Measurements from ENCODE around the gene USP9Y.

The USP9Y gene

GRCh38 chrY:12715376-12715775, 14.3 kb downstream of the USP9Y start:
- Histone ChIP-seq H4K91ac (ENCODE audit: low read depth, low read length) (no peak overlapping the region), H3K4me1 (ENCODE audit: control insufficient read depth in 1 of 2, insufficient read depth in 2 of 2, low read length in 2 of 2) (no peaks in the 10 kb centered on the region), H2BK5ac (ENCODE audit: low read depth, low read length, poor library complexity) (no peak overlapping the region), H3K4ac (ENCODE audit: low read depth, low read length) (no peak overlapping the region), H3K79me2 (ENCODE audit: control insufficient read depth, insufficient read depth, low read length, poor library complexity) (no peaks in the 10 kb centered on the region), H3K23ac (ENCODE audit: low read length) (no peak overlapping the region), H2BK12ac (ENCODE audit: low read length) (no peak overlapping the region), H3K36me3 (ENCODE audit: control insufficient read depth in 1 of 2, insufficient read depth in 2 of 2, low read length in 2 of 2) (peaks cover 1 to 4% of the 10 kb centered on the region in 2 experiments), H3K14ac (ENCODE audit: low read length) (no peak overlapping the region), H3K9me3 (ENCODE audit: insufficient read depth, low read depth, low read length) (no peaks in the 10 kb centered on the region), H3K27me3 (ENCODE audit: insufficient read depth, low read length) (no peaks in the 10 kb centered on the region), H3K4me3 (ENCODE audit: low read depth, low read length) (no peak overlapping the region), H2AFZ (ENCODE audit: insufficient read depth, low read length, poor library complexity) (no peak overlapping the region), H3K79me1 (ENCODE audit: low read length) (no peaks in the 10 kb centered on the region), H2BK120ac (ENCODE audit: insufficient read depth, low read length, poor library complexity) (no peak overlapping the region), H4K8ac (ENCODE audit: low read depth, low read length) (no peak overlapping the region), H3K27ac (ENCODE audit: low read depth, low read length) (no peak overlapping the region), H3K4me2 (ENCODE audit: low read length) (no peak overlapping the region), H3K18ac (ENCODE audit: low read length) (no peak overlapping the region), H2AK5ac (ENCODE audit: low read length) (no peak overlapping the region), H4K12ac (ENCODE audit: low read depth, low read length) (no peak overlapping the region), H3K9ac (ENCODE audit: low read length) (no peak overlapping the region)
- no peak for DNase-seq
- WGBS (ENCODE audit: extremely low coverage, insufficient coverage, insufficient read length), result no CpG with 5 or more reads among the region's 6 CpGs

DNA sequence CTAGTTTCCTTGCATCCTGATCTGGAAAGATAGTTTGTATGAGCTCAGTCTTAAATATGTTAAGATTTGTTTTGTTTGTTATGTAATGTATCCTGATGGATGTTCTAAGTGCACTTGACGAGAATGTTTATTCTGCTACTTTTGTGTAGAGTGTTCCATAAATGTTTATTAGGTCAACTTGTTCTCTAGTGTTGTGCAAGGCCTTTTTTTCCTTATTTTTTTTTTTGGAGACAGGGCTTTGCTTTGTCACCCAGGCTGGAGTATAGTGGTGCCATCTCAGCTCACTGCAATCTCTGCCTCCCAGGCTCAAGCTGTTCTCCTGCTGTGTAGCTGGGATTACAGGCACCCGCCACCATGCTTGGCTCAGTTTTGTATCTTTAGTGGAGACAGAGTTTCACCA, 28.7 kb downstream of the USP9Y start:
- Histone ChIP-seq H3K14ac (ENCODE audit: low read length) (no peak overlapping the region), H3K79me1 (ENCODE audit: low read length) (no peaks in the 10 kb centered on the region), H2BK12ac (ENCODE audit: low read length) (no peak overlapping the region), H3K4me1 (ENCODE audit: control insufficient read depth in 1 of 2, insufficient read depth in 2 of 2, low read length in 2 of 2) (no peaks in the 10 kb centered on the region), H3K79me2 (ENCODE audit: control insufficient read depth, insufficient read depth, low read length, poor library complexity) (no peaks in the 10 kb centered on the region), H3K4ac (ENCODE audit: low read depth, low read length) (no peak overlapping the region), H2AK5ac (ENCODE audit: low read length) (no peak overlapping the region), H3K4me2 (ENCODE audit: low read length) (no peak overlapping the region), H4K12ac (ENCODE audit: low read depth, low read length) (no peak overlapping the region), H3K23ac (ENCODE audit: low read length) (no peak overlapping the region), H2BK5ac (ENCODE audit: low read depth, low read length, poor library complexity) (no peak overlapping the region), H3K9ac (ENCODE audit: low read length) (no peak overlapping the region), H4K91ac (ENCODE audit: low read depth, low read length) (no peak overlapping the region), H3K27me3 (ENCODE audit: insufficient read depth, low read length) (no peaks in the 10 kb centered on the region), H3K36me3 (ENCODE audit: control insufficient read depth in 1 of 2, insufficient read depth in 2 of 2, low read length in 2 of 2) (no peaks in the 10 kb centered on the region), H3K9me3 (ENCODE audit: insufficient read depth, low read depth, low read length) (no peaks in the 10 kb centered on the region), H3K18ac (ENCODE audit: low read length) (no peak overlapping the region), H4K8ac (ENCODE audit: low read depth, low read length) (no peak overlapping the region), H3K4me3 (ENCODE audit: low read depth, low read length) (no peak overlapping the region), H3K27ac (ENCODE audit: low read depth, low read length) (no peak overlapping the region), H2AFZ (ENCODE audit: insufficient read depth, low read length, poor library complexity) (no peak overlapping the region), H2BK120ac (ENCODE audit: insufficient read depth, low read length, poor library complexity) (no peak overlapping the region)
- no peak for DNase-seq
- no CpG with 5 or more reads among the region's 2 CpGs for WGBS (ENCODE audit: extremely low coverage, insufficient coverage, insufficient read length)

DNA sequence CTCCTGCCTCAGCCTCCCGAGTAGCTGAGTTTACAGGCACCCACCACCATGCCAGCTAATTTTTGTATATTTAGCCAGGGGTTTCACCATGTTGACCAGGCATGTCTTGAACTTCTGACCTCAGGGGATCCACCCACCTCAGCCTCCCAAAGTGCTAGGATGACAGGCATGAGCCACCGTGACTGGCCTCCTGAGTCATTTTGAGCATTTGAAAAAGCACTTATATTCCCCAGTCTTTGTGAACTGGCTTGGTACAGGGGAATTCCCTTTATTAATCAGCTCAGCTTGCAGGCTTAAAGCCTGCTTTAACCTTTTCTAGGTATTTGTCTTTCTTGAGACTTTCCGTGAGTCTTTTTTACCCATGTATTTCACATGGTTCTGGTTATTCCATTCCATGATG, 32.6 kb downstream of the USP9Y start:
- Histone ChIP-seq H3K27me3 (ENCODE audit: insufficient read depth, low read length) (no peaks in the 10 kb centered on the region), H3K4ac (ENCODE audit: low read depth, low read length) (no peak overlapping the region), H3K18ac (ENCODE audit: low read length) (no peak overlapping the region), H4K91ac (ENCODE audit: low read depth, low read length) (no peak overlapping the region), H3K14ac (ENCODE audit: low read length) (no peak overlapping the region), H2AK5ac (ENCODE audit: low read length) (no peak overlapping the region), H3K4me3 (ENCODE audit: low read depth, low read length) (no peak overlapping the region), H4K8ac (ENCODE audit: low read depth, low read length) (no peak overlapping the region), H2BK120ac (ENCODE audit: insufficient read depth, low read length, poor library complexity) (no peak overlapping the region), H3K79me1 (ENCODE audit: low read length) (no peaks in the 10 kb centered on the region), H3K9me3 (ENCODE audit: insufficient read depth, low read depth, low read length) (no peaks in the 10 kb centered on the region), H3K23ac (ENCODE audit: low read length) (no peak overlapping the region), H3K4me2 (ENCODE audit: low read length) (no peak overlapping the region), H3K9ac (ENCODE audit: low read length) (no peak overlapping the region), H2BK12ac (ENCODE audit: low read length) (no peak overlapping the region), H3K4me1 (ENCODE audit: control insufficient read depth in 1 of 2, insufficient read depth in 2 of 2, low read length in 2 of 2) (no peaks in the 10 kb centered on the region), H3K36me3 (ENCODE audit: control insufficient read depth in 1 of 2, insufficient read depth in 2 of 2, low read length in 2 of 2) (peaks cover 0 to 2% of the 10 kb centered on the region in 2 experiments), H2AFZ (ENCODE audit: insufficient read depth, low read length, poor library complexity) (no peak overlapping the region), H3K79me2 (ENCODE audit: control insufficient read depth, insufficient read depth, low read length, poor library complexity) (no peaks in the 10 kb centered on the region), H4K12ac (ENCODE audit: low read depth, low read length) (no peak overlapping the region), H3K27ac (ENCODE audit: low read depth, low read length) (no peak overlapping the region), H2BK5ac (ENCODE audit: low read depth, low read length, poor library complexity) (no peak overlapping the region)
- peak in 1 of 2 donors; percentile 58 for DNase-seq
- no CpG with 5 or more reads among the region's 3 CpGs for WGBS (ENCODE audit: extremely low coverage, insufficient coverage, insufficient read length)

DNA sequence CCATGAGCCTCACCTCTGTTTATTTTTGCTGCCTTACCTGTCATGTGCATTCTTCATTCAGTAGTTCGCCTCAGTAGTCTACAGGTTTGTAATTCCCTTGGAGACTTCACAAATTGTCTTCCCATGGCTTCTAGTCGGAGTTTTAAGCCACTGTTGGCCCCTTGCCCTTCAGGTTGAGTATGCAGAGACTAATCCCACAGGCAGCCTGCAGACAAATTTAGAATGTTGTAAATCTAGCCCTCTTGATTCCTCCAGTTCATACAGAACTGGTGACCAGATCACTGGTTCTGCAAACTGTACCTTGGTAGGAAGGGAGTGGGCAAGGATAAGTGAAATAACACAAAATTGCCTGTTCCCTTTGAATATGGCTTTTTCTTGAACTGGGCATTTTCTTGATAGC, 33.0 kb downstream of the USP9Y start:
- no peak overlapping the region for H2BK12ac ChIP-seq (ENCODE audit: low read length)
- no CpG with 5 or more reads among the region's 2 CpGs for WGBS (ENCODE audit: extremely low coverage, insufficient coverage, insufficient read length)
- DNase-seq, result no peak
- no peak overlapping the region for H3K18ac ChIP-seq (ENCODE audit: low read length)
- no peaks in the 10 kb centered on the region for H3K9me3 ChIP-seq (ENCODE audit: insufficient read depth, low read depth, low read length)
- peaks cover 0 to 2% of the 10 kb centered on the region in 2 experiments for H3K36me3 ChIP-seq (ENCODE audit: control insufficient read depth in 1 of 2, insufficient read depth in 2 of 2, low read length in 2 of 2)
- no peaks in the 10 kb centered on the region for H3K27me3 ChIP-seq (ENCODE audit: insufficient read depth, low read length)
- no peak overlapping the region for H3K23ac ChIP-seq (ENCODE audit: low read length)
- no peak overlapping the region for H3K9ac ChIP-seq (ENCODE audit: low read length)
- H3K27ac ChIP-seq (ENCODE audit: low read depth, low read length), result no peak overlapping the region
- H3K79me2 ChIP-seq (ENCODE audit: control insufficient read depth, insufficient read depth, low read length, poor library complexity), result no peaks in the 10 kb centered on the region
- H3K14ac ChIP-seq (ENCODE audit: low read length), result no peak overlapping the region
- no peak overlapping the region for H3K4ac ChIP-seq (ENCODE audit: low read depth, low read length)
- no peak overlapping the region for H3K4me3 ChIP-seq (ENCODE audit: low read depth, low read length)
- no peak overlapping the region for H4K91ac ChIP-seq (ENCODE audit: low read depth, low read length)
- H4K8ac ChIP-seq (ENCODE audit: low read depth, low read length), result no peak overlapping the region
- no peak overlapping the region for H4K12ac ChIP-seq (ENCODE audit: low read depth, low read length)
- H3K4me1 ChIP-seq (ENCODE audit: control insufficient read depth in 1 of 2, insufficient read depth in 2 of 2, low read length in 2 of 2), result no peaks in the 10 kb centered on the region
- H3K79me1 ChIP-seq (ENCODE audit: low read length), result no peaks in the 10 kb centered on the region
- no peak overlapping the region for H3K4me2 ChIP-seq (ENCODE audit: low read length)
- H2AK5ac ChIP-seq (ENCODE audit: low read length), result no peak overlapping the region
- H2BK120ac ChIP-seq (ENCODE audit: insufficient read depth, low read length, poor library complexity), result no peak overlapping the region
- no peak overlapping the region for H2AFZ ChIP-seq (ENCODE audit: insufficient read depth, low read length, poor library complexity)
- H2BK5ac ChIP-seq (ENCODE audit: low read depth, low read length, poor library complexity), result no peak overlapping the region
